PC-9 (cell line): ENCODE data around the gene HOXA2. TPM values are rescaled to one million over a fixed set of nuclear protein-coding genes. Genes with fewer than 3 reads are reported as not detected.

ENCODE experiments used
- BruUV-seq: library from RNA; stranded (reverse); fragments of 400-500 nt; replicated peaks from 2 replicates; lab custom pipeline; 2021; lab: Mats Ljungman, UMichigan
- CTCF ChIA-PET: fragments of 300-600 bp; sonication (Branson Sonifier 250); formaldehyde crosslinking; loops from one replicate; lab custom pipeline; 2022; ENCODE audit warnings: antibody characterized with exemption; lab: Charles Lee
- POLR2A ChIA-PET: fragments of 300-600 bp; sonication (Branson Sonifier 250); formaldehyde crosslinking; loops from one replicate; lab custom pipeline; 2022; ENCODE audit warnings: antibody characterized with exemption; ENCODE audit not compliant: unreplicated experiment; lab: Charles Lee
- DNase-seq, 2 experiments: peaks; one replicate each; pipeline versions ENCODE4 v3.0.0 to v3.0.0-alpha.2; 2015 to 2022; ENCODE audit warnings: mixed read lengths in 1 of 2
- H2AFZ ChIP-seq: fragments of 200-600 bp; sonication (generic); 2 replicates; pipeline ENCODE4 v1.8.1; 2017; ENCODE audit warnings: antibody characterized with exemption
- H3F3A ChIP-seq: fragments of 200-600 bp; sonication (generic); 2 replicates; pipeline ENCODE4 v1.8.1; 2017; ENCODE audit warnings: antibody characterized with exemption, mild to moderate bottlenecking, low read depth; ENCODE audit not compliant: insufficient read depth
- H3K27ac ChIP-seq: fragments of 200-600 bp; sonication (generic); 2 replicates; pipeline ENCODE4 v1.6.1; 2016; ENCODE audit warnings: mixed run types
- H3K27me3 ChIP-seq: fragments of 200-600 bp; sonication (generic); 2 replicates; pipeline ENCODE4 v1.6.1; 2016; ENCODE audit warnings: low read depth, mixed run types; ENCODE audit not compliant: insufficient read depth
- H3K36me3 ChIP-seq: fragments of 200-600 bp; sonication (generic); 2 replicates; pipeline ENCODE4 v1.6.1; 2016; ENCODE audit warnings: low read depth, mixed run types
- H3K4me1 ChIP-seq: fragments of 200-600 bp; sonication (generic); replicated peaks from 2 replicates; pipeline ENCODE4 v1.6.1; 2016; ENCODE audit warnings: mixed run types; ENCODE audit not compliant: insufficient read depth
- H3K4me2 ChIP-seq: fragments of 200-600 bp; sonication (generic); 2 replicates; pipeline ENCODE4 v1.6.1; 2017; ENCODE audit warnings: mixed run types
- H3K4me3 ChIP-seq: fragments of 200-600 bp; sonication (generic); 2 replicates; pipeline ENCODE4 v1.6.1; 2016; ENCODE audit warnings: mixed run types
- H3K79me2 ChIP-seq: fragments of 200-600 bp; sonication (generic); 2 replicates; pipeline ENCODE4 v1.6.1; 2017; ENCODE audit warnings: low read depth, mixed run types
- H3K9me2 ChIP-seq: fragments of 200-600 bp; sonication (generic); 2 replicates; pipeline ENCODE4 v1.8.1; 2017; ENCODE audit warnings: mild to moderate bottlenecking; ENCODE audit not compliant: insufficient read depth
- H3K9me3 ChIP-seq: fragments of 200-600 bp; sonication (generic); 2 replicates; pipeline ENCODE4 v1.8.1; 2016; ENCODE audit warnings: low read depth; ENCODE audit not compliant: insufficient read depth
- H4K20me1 ChIP-seq: fragments of 200-600 bp; sonication (generic); 2 replicates; pipeline ENCODE4 v1.8.1; 2017; ENCODE audit not compliant: insufficient read depth
- EZH2 ChIP-seq: fragments of 200-600 bp; sonication (generic); IDR thresholded peaks from 2 replicates; pipeline ENCODE4 v1.8.0; 2017; ENCODE audit warnings: antibody characterized with exemption, low read depth
- intact Hi-C: fragments of 100-400 bp; cut with micrococcal nuclease; formaldehyde crosslinking; loops from one replicate; pipeline ENCODE4 v1.10.0; 2022; ENCODE audit not compliant: unreplicated experiment
- total RNA-seq: library from RNA; stranded (reverse); gene quantifications from 2 replicates; pipeline ENCODE4 v1.2.3, GENCODE V29; 2021
- TF ChIP-seq, protein P1 (sequence below): fragments of 200-600 bp; sonication (generic); conservative IDR thresholded peaks from 2 replicates; pipeline ENCODE4 v1.6.1; 2017; ENCODE audit warnings: mixed run types, antibody characterized with exemption, mild to moderate bottlenecking, moderate library complexity

HOXA2 gene
- total RNA-seq, 1 experiment from 2014 or later = 6.1 TPM

DNA sequence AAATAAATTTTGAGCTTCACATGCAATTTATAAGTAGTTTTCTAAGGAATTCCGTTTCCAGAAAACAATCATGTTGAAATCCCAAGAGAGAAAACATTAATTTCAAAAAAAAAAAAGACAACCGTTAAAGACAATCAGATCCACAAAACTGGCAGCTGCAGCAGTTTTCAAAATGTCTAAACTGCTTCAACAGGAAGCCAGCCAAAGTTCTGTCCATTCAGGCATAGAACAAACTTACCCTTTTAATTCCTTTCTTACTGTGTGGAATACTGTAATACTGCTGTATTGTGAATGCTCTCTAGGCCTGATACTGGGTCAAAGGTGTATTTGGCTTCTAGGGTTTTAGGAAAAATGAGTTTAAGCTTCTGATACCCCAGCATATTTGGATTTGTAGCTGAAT lies 38.3 kb downstream of the HOXA2 start:
- Histone ChIP-seq H3K79me2 (no peaks in the 10 kb centered on the region), H3F3A (peaks cover 32% of the 10 kb centered on the region), H3K4me2 (peak overlapping the region; percentile 21; the same call in 1 of the 2 replicates), H3K4me1 (peaks cover 52% of the 10 kb centered on the region), H3K9me3 (no peaks in the 10 kb centered on the region), H3K4me3 (no peak overlapping the region), H3K36me3 (no peaks in the 10 kb centered on the region), H2AFZ (no peak overlapping the region), H4K20me1 (no peaks in the 10 kb centered on the region), H3K9me2 (no peaks in the 10 kb centered on the region), H3K27ac (peak overlapping the region; percentile 24), H3K27me3 (no peaks in the 10 kb centered on the region)
- POLR2A ChIA-PET = interaction anchor here (0.6 to 0.7 kb wide), 2 partner anchors 19 to 200 kb away, joined by 5 to 6 read pairs; partner anchors contain the start of gene SKAP2
- CTCF ChIA-PET = interaction anchor here (0.6 kb wide), 2 partner anchors 32 to 800 kb away, joined by 3 to 4 read pairs; no protein-coding TSS in a partner anchor
- no peak for DNase-seq
- TF ChIP-seq EZH2 = no peak
- TF ChIP-seq, protein P1, sequence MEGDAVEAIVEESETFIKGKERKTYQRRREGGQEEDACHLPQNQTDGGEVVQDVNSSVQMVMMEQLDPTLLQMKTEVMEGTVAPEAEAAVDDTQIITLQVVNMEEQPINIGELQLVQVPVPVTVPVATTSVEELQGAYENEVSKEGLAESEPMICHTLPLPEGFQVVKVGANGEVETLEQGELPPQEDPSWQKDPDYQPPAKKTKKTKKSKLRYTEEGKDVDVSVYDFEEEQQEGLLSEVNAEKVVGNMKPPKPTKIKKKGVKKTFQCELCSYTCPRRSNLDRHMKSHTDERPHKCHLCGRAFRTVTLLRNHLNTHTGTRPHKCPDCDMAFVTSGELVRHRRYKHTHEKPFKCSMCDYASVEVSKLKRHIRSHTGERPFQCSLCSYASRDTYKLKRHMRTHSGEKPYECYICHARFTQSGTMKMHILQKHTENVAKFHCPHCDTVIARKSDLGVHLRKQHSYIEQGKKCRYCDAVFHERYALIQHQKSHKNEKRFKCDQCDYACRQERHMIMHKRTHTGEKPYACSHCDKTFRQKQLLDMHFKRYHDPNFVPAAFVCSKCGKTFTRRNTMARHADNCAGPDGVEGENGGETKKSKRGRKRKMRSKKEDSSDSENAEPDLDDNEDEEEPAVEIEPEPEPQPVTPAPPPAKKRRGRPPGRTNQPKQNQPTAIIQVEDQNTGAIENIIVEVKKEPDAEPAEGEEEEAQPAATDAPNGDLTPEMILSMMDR = no peak
- intact Hi-C loops = no loop called here
- no TSS peak for BruUV-seq

DNA sequence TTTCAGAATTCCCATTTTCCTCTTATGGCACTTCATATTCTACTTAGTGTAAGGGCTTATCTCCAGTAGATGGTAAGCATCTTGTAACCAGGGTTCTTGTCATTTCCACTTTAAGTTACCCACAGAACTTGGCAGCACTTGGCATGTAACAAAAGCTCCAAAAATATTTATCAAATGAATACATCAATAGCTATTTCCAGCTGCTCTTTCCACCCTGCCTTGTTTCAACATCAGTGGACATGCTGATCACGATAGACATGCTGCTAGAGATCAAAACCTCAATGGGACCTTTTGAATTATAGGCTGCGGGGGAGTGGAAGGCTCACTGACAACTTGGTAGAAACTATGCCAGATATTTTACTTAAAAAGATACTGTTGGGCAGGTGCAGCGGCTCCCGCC lies 39.5 kb downstream of the HOXA2 start:
- H4K20me1 ChIP-seq = no peaks in the 10 kb centered on the region
- POLR2A ChIA-PET = interaction anchor here (0.7 kb wide), 1 partner anchor 31 kb away, joined by 5 read pairs; no protein-coding TSS in a partner anchor
- CTCF ChIA-PET = no interaction called here
- H3K4me1 ChIP-seq = peaks cover 41% of the 10 kb centered on the region
- no peaks in the 10 kb centered on the region for H3K9me3 ChIP-seq
- intact Hi-C loops = no loop called here
- no peaks in the 10 kb centered on the region for H3K36me3 ChIP-seq
- H3F3A ChIP-seq = peaks cover 32% of the 10 kb centered on the region
- no peak overlapping the region for H3K4me3 ChIP-seq
- no peaks in the 10 kb centered on the region for H3K27me3 ChIP-seq
- H3K9me2 ChIP-seq = no peaks in the 10 kb centered on the region
- no peak for TF ChIP-seq EZH2
- TF ChIP-seq, protein P1 = no peak
- H3K4me2 ChIP-seq = no peak overlapping the region
- no peak overlapping the region for H3K27ac ChIP-seq
- H3K79me2 ChIP-seq = no peaks in the 10 kb centered on the region
- H2AFZ ChIP-seq = peak overlapping the region; percentile 18; the same call in 1 of the 2 replicates
- no TSS peak for BruUV-seq
- DNase-seq = no peak

- intact Hi-C loops = no loop called here
- Histone ChIP-seq H4K20me1 (no peaks in the 10 kb centered on the region), H2AFZ (peak overlapping the region; percentile 76), H3K9me2 (no peaks in the 10 kb centered on the region), H3F3A (peaks cover under 1% of the 10 kb centered on the region; the same call in 1 of the 2 replicates), H3K9me3 (no peaks in the 10 kb centered on the region), H3K4me2 (peak overlapping the region; percentile 45), H3K4me1 (peaks cover 13% of the 10 kb centered on the region), H3K27ac (peak overlapping the region; percentile 28), H3K79me2 (no peaks in the 10 kb centered on the region), H3K4me3 (no peak overlapping the region), H3K36me3 (no peaks in the 10 kb centered on the region), H3K27me3 (no peaks in the 10 kb centered on the region)
- POLR2A ChIA-PET = interaction anchor here (0.6 kb wide), 2 partner anchors 13 to 59 kb away, joined by 4 to 6 read pairs; no protein-coding TSS in a partner anchor
- no TSS peak for BruUV-seq
- DNase-seq = no peak
- TF ChIP-seq, protein P1 = no peak
- TF ChIP-seq EZH2 = no peak
- CTCF ChIA-PET = interaction anchor here (0.5 kb wide), 1 partner anchor 9 kb away, joined by 3 read pairs; no protein-coding TSS in a partner anchor
Observed at GRCh38 chr7:27053153-27053552, 49.3 kb downstream of the HOXA2 start.
